NK-92 treated with Interleukin-12 subunit alpha and Interleukin-12 subunit beta, amount 100 ng/mL, for 24 hours (cell line): ENCODE results near the gene TAL2.

Experiments used
- DNase-seq: peaks from one replicate; lab custom pipeline; 2025; lab: John Stamatoyannopoulos, UW

The TAL2 gene

GRCh38 chr9:105662184-105663104, at the start of gene TAL2:
TAL2 (plus strand) TSS chr9:105662457; CDS start chr9:105662497, 40 bp downstream.
- DNase-seq, result no peak

GRCh38 chr9:105621001-105621400, 41.3 kb upstream of the TAL2 start:
- DNase-seq, result no peak

DNA sequence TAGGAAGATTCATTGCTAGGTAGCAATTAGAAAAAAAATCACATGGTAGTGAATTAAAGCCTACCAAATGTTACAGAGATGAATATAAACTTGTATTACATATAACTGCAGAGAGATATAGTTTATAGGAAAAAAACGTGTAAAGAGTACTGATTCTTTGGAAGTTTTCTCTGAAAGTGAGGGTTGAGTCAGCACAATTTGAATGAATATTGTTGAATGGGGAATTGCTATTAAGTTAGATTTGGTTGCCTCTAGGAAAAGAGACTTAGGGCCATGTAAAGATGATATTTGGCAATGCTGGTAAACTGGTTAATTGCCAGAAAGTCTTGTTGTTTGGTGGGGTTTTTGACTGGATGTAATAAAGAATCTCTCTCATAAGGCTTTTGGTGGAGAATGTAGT, 37.2 kb upstream of the TAL2 start:
- no peak for DNase-seq

GRCh38 chr9:105632807-105633206, 29.4 kb upstream of the TAL2 start:
- DNase-seq, result no peak

GRCh38 chr9:105633411-105633810, 28.8 kb upstream of the TAL2 start:
- DNase-seq, result no peak

GRCh38 chr9:105636331-105636730, 25.9 kb upstream of the TAL2 start:
- no peak for DNase-seq

DNA sequence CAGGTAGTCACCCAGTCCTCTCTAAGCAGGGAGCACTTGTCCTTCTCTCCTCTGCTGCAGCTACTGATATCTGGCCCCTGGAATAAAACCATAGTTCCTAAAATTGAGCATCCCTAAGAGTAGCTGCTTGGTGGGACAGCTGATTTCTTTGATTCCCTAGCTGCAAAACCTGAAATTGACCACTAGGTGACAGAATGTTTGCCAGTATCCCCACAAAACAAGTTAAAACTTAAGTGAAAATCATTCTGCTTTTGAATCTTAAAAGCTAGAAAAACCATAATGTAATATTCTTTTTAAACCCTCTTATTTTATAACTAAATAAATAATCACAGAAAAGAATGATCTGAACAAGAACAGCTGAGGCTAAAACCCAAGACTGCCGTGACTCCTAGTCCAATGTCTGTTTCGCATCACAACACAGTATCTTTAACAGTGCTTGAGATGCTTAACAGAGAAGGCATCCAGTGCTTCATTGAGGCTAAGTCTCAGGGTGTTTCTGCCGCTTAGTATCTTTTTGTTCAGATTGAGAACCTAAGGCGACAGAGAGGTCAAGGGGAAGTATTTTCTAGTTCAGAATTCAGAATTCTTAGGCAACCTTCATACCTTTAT, 24.4 kb upstream of the TAL2 start:
- no peak for DNase-seq

GRCh38 chr9:105639936-105640335, 22.3 kb upstream of the TAL2 start:
- DNase-seq, result no peak

- DNase-seq, result no peak
Observed at GRCh38 chr9:105643795-105644194, 18.5 kb upstream of the TAL2 start.

GRCh38 chr9:105646879-105647594, 15.2 kb upstream of the TAL2 start:
- DNase-seq, result no peak

DNA sequence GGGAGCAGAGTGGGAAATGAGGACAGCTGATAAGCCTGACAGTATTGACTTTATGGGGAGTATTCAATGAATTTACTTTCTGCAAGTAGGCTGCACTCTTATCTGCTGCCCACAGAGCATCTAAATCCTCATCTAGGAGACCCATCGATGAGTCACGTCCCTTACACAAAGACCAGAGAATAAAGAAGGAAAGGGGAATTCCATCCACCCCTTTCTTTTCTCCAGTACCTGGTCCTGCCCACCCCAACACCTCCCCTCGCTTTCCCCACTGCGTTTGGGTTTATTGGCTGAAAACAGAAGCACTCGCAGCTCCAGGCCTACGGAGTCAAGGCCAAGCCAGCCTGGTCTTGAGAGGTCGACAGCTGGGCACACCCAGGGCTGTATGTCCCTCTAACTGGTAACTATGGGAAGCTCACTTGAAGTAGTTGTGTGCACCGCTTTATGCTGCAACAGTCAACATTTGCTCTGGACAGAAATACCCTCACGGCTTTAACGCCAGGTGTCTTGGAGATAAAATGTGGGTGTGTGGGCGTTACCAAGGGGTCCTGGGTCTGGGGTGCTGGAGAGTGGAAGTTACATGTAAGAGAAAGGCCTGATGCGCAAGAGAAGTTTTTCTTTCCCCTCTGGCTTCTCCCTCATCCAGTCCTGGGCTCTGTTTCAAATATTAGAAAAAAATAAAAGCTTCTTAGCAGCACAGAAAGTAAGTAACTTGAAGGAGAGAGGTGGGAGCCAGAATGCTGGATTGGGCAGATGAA, 14.5 kb upstream of the TAL2 start:
- no peak for DNase-seq

- DNase-seq, result no peak
Observed at GRCh38 chr9:105651806-105652205, 10.5 kb upstream of the TAL2 start.

GRCh38 chr9:105656131-105656921, 5.9 kb upstream of the TAL2 start:
- DNase-seq, result no peak

DNA sequence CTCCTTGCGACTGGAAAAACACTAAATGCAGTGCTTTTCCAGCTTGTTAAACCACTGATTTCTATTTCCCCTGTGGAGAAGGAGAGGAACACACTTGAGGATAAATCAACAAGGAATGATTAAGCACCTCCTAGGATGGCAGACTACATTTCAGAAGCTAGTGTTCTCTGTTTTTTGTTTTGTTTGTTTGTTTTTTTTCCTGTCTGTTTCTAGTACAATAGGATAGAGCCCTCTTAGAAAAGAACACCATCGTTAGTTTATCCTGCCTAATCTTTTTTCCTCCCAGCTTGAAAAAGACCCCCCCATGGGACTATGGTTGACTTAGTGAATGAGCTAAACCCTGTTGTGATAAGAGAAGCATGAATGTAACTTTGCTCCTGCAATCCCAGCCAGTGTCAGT, 3.9 kb upstream of the TAL2 start:
- no peak for DNase-seq

DNA sequence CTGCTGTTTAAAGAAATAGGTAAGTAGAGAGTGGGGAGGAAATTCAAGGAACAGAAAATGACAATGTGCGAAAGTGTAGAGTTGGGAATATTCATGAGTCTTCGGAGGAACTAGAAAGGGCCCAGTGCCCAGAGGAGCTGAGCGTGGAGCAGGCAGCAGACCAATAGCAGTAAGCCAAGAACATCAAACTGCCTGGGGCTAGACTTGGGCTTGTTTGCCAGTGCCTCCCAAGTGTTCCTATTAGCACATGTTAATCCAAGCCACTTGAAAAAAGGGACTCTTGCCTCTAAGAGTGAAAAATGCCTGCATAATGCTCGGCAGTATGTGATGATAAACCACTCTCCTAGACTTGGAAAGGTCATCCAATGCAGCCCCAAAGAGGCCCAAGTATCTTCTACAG, 1.2 kb upstream of the TAL2 start:
- DNase-seq, result no peak

- no peak for DNase-seq
Observed at GRCh38 chr9:105663914-105664313, 1.7 kb downstream of the TAL2 start.

- DNase-seq, result no peak
Observed at GRCh38 chr9:105667867-105668266, 5.6 kb downstream of the TAL2 start.

GRCh38 chr9:105670315-105670714, 8.1 kb downstream of the TAL2 start:
- no peak for DNase-seq

GRCh38 chr9:105670775-105671174, 8.5 kb downstream of the TAL2 start:
- no peak for DNase-seq

- DNase-seq, result no peak
Observed at GRCh38 chr9:105672711-105673234, 10.5 kb downstream of the TAL2 start.

DNA sequence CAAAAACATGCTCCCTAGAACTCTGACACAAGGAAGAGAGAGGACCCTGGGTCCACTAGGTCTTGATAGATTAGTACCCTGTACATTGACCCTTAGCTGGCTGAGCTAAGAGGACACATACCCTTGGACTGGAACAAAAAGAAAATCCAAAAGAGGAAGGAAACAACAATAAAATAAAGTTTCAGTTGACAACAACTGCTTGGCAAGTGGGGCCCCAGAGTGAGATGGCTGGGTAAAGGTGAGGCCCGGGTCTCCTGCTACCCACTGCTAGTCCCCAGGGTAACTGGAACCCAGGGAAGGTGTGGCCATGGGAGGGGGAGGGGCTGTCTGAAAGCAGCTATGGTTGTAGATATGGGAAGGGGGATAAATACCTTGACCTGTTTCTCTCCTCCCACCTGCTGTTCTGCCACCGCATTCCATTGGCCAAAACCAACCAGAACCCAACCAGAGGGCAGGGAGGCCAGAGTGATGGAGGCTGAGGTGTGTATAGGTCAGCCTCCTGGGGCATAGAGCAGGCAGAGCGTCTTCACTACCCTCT, 11.7 kb downstream of the TAL2 start:
- DNase-seq, result no peak
